GM18508 (cell line): ENCODE measurements around the gene ZCCHC7.
A peak's percentile ranks its signal among the peaks of the same experiment; 100 is the strongest.

Experiments
- ATAC-seq: cut with Tn5 transposase; IDR thresholded peaks from one replicate; pipeline ENCODE4 v1.9.1; 2021; ENCODE audit warnings: moderate number of reproducible peaks; ENCODE audit not compliant: insufficient read depth, unreplicated experiment

The ZCCHC7 gene

DNA sequence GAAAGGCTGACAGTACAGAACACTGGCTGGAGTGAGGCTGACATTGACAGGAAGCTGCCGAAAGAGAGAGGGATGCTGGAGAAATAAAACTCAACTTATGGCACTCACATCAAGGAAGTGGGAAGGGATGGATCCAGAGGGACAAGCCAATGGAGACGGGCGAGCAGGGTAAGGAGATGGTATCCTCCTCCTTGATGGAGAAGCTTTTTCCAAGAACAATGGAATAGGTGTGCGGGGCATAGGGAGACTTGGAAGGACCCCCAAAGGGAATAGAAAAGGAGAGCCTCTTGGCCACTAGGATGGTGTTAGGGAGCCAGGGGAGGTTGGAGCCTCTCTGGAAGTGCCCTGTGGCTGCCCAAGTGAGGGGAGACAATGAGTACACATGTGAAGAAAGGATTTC lies 243.8 kb downstream of the ZCCHC7 start:
- ATAC-seq = no peak

DNA sequence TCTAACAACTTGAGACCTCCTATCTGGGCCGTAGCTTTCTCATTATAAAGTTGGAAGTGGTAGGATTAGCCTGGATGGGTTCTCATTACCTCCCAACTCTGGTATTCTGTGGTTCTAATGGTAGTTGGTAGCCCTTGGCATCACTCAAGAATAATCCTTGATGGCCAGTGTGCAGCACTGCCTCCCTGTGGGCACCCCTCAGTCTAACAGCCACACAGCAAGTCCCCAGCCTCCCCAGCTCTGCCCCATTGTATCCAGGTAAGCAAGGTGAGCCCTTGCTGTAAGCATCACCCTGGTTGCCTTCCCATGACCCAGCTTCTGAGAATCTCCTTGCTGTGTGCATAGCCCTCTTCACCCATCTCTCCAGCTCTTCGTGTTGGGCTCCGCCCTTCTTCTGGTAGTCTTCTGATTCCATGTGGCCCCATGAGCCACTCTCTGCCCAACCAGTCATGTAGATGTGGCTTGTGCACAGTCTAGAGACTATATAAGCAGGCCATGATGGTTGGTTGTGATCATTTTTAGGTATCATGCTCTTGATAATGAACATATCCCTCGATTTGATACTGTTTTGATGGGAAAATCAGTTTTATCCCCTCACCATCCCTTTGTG lies 244.5 kb downstream of the ZCCHC7 start:
- no peak for ATAC-seq

DNA sequence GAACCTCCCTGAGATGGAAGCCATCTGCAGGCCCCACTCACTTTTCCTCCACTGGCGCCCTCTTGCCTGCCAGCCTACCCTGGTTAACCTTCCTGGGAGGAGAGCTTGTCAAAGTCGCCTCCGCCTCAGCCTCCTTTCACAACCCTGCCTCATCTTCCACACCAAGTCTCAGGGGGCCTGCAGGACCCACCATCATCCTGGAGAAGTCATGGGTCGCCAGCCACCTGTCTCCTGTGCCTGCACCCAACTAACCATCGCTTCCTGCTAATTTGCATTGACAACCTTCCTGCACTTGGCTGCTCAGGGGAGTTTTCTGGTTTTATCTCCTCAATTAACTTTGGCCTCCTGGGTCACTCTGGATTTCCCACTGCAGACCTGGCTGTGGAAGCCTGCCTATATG lies 249.3 kb downstream of the ZCCHC7 start:
- no peak for ATAC-seq

DNA sequence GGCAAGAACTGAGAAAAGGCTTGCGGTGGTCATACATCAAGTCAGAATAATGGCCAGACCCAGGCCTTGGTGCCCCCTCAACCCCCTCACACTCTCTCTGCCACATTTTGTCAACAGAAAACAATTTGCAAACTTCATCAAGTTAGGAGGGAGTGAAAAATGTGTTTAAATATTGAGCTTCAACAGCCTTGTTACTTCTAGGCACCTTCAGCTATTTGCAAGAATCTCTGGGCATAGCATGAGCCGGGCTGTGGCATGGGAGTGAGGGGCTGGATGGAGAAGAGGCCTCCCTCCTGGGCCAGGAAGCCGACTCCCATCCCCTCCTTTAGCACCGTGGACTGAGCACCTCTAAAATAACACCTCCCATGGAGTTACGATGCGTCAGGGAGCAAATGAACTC lies 249.9 kb downstream of the ZCCHC7 start:
- no peak for ATAC-seq

DNA sequence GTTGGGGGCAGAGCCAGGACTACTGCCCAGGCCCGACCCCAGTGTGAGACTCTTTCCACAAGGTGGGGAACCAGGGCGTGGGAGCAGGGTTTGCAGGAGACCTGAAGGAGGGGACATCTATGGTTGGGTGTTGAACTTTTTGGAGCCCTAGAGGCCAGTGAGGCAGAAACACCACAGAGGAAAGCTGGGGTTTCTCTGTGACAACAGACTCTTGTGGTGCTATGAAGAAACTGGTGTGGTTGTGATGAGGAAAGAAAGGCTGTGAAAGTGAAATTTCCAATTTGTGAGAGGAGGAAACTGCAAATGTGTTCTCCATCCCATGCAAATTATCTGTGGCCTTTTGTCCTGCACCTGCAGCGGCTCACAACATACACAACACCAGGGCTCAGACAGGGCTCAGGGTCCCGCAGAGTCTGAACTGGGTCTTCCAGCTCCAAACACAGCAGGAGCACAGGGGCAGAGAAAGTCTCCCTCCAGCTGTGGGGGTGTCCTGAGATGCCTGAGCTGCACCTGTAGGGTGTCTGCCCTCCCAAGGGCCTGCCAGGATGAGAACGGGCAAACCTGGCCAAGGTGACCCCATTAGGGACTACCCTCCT lies 250.7 kb downstream of the ZCCHC7 start:
- ATAC-seq = no peak

DNA sequence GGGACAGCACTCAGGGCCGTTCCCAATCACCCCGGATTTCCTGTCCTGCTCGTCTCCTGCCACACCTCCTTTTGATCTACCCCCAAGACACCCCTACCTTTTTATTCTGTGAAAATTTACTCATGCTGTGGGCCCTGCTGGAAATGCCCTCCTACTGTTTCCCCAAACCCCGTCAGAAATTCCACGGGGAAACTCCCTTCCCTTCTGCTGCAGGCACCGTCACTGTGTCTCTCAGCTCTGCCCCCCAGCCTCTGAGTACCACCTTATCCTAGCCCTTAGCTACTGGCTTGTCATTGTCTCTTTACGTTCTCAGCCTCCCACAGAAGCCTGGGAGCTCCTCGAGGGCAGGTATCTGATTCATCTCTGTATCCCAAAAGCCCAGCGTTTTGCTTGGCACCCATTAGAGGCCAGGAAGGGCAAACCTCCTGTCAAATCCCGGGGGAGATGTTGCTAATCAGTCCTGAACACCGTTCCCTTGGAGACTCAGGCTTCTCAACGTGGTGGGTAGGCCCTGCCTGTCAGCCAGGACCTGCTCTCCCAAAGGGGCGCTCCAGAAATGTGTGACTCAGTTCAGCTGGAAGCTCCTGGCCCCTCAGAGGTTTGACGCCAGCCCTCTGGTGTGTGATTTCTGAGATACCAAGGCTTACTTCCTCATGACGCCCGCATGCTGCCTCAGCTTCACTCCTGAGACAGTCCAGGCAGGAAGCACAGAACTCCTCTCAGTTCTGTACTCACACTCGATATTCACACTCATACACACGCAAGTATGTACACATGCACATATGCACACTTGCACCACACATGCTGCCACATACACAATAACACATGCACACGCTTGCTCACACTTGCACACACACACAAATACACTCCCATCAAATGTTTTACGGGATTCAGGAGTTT lies 251.4 kb downstream of the ZCCHC7 start:
- ATAC-seq = no peak

DNA sequence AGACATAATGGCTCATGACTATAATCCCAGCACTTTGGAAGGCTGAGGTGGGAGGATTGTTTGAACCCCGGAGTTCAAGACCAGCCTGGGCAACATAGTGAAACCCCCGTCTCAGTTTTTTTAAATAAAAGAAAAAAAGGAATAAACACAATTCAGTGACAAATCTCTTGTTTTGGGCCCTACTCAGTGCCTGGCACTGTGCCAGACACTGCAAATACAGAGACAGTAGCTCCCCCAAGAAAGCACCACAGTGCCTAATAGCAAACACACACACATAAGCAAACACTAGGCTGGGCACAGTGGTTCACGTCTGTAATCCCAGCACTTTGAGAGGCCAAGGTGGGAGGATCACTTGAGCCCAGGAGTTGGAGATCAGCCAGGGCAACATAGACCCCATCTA lies 252.5 kb downstream of the ZCCHC7 start:
- no peak for ATAC-seq

DNA sequence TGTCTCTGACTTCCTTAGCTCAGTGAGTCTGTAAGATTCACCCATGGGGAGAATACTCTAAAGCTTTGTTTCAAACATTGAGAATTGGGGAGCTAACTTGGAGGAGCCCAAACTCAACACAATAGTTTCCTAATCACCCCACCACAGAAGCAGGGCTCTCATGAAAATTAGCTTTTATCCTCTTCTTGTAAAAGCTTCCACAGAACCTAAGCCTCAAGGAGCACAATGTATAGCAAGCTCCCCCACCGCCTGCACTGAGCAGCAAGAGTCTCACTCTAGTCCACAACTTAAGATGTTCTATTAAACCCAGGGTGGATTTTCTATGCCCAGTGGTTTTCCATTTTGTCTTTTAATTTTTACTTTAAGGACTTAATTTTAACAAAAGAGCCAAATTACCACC lies 253.2 kb downstream of the ZCCHC7 start:
- ATAC-seq = no peak

DNA sequence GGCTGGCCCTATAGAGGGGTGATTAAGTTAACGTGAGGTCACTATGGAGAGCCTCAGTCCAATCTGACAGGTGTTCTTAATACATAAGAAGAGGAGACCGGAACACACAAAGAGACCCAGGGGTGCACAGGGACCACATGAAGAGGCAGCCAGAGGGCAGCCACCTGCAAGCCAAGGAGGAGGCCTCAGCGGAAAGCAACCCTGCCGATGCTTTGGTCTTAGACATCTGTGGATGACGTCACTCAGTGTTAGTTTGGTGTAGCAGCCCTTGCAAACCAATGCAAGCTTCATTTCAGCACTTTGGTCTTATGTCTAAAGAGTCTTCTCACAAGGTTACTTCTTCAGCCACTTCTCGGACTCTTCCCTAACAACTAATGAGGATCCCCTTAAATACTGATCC lies 254.5 kb downstream of the ZCCHC7 start:
- peak; percentile 35 for ATAC-seq

DNA sequence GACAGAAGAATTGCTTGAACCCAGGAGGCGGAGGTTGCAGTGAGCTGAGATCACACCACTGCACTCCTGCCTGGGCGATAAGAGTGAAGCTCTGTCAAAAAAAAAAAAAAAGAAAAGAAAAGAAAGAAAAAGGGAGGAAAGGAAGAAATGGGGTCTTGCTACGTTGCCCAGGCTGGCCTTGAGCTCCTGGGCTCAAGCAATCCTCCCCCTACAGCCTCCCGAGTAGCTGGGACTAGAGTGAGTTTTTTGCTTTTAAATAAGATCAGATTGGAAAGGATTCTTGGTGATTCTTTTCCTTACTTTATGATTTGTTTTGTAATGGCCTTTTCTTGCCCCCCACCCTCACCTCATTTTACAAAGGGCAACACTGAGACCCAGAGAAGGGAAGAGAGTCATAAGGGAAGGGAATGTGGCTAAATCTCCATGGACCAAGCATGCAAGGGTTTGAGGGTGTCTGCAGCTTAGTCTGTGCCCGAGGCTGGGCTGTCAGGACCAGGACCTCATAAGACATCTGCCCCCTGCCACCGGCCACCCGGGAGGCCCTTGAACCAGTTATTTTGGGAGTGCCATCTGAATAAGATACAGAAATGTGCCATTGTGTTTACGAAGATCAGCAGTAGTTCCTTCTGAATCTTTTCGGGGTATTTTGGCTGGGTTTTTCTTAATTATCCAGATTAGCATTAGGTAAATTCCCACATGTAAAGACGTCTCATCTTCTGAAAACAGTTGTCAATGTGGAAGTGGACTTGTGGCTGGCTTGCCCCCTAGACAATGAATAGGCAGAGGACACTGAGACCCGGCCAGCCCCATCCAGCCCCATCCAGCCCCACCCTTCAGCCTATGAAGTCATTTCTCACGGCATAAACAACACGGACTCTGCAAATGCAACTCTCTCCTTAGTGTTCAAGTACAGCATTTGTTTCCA lies 257.6 kb downstream of the ZCCHC7 start:
- no peak for ATAC-seq

DNA sequence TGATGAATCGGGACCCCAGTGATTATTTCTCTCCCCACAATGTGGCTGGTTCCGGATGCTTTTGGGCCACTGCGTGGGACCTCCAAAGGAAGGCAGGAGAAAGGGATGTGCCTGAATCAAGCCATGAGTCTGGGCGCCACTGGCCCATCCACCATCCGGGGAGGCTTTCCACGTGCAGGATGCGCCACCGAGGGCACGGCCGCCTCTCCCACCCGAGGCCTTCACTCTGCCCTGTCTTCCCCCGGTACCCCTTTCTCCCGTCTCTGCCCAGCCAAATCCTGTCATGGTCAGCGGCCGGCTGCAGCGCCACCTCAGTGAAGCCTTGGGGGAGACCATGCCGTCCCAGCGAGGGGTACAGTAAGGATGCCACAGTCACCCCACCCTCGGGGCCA lies 258.2 kb downstream of the ZCCHC7 start:
- no peak for ATAC-seq

DNA sequence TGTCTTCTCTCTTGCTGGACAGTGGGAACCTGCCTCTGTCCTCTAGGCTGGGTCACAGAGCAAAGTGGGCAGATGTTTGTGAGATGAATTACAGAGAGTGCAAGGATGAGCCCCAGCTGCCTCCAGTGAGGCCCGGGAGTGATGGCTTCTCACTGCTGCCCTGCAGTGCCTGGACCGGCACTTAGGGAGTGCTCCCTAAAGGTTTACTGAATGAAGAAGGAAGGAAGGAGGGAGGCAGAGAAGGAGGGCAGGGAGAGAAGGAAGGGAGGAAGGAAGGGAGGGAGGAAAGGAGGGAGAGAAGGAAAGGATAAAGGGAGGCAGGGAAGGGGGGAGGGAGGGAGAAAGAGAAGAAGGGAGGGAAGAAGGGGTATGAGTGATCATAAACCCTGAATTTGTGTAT lies 259.5 kb downstream of the ZCCHC7 start:
- ATAC-seq = no peak

DNA sequence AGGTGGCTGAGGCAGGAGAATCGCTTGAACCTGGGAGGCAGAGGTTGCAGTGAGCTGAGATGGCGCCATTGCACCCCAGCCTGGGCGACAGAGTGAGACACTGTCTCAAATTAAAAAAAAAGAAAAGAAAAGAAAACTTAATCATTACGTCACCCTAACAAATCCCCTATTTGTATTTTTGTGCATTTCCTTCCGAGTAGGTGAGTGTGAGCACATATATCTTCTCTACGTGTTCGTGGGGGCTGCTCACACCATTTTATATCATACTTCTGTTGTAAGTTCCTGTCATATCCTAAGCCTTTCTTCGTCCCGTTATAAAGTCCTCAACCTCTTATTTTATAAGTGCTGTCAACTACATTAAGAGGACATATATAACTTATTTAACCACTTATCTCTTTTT lies 260.2 kb downstream of the ZCCHC7 start:
- no peak for ATAC-seq

DNA sequence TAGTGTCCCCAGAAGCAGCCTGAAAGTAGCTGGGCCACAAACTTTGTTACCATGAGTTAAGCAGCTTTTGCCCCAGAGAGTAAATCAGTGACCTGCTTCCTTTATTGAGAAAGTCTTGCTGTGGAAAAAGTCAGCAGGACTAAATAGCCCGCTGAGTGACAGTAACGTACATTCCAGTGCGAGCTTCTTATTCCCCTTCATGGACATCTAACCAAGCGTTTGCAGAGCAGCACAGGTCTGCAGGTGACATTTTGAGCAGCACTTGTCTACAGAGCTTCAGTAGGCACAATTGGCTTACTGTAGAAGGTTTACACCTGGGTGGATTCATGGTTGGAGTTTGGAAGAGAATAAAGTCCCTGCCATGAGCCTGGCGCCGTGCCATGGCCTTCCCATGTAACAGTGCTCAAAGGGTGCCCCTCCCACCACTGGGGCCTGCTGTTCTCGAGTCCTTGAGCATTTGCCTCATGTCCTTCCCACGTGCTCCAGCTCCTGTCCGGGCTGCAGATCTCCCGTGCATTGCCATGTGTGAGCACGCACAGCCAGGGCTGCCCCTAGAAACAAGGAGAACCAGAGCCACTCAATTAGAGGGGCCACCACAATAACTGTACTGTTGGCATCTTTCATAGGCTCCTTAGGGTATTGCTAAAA lies 260.8 kb downstream of the ZCCHC7 start:
- ATAC-seq = no peak

DNA sequence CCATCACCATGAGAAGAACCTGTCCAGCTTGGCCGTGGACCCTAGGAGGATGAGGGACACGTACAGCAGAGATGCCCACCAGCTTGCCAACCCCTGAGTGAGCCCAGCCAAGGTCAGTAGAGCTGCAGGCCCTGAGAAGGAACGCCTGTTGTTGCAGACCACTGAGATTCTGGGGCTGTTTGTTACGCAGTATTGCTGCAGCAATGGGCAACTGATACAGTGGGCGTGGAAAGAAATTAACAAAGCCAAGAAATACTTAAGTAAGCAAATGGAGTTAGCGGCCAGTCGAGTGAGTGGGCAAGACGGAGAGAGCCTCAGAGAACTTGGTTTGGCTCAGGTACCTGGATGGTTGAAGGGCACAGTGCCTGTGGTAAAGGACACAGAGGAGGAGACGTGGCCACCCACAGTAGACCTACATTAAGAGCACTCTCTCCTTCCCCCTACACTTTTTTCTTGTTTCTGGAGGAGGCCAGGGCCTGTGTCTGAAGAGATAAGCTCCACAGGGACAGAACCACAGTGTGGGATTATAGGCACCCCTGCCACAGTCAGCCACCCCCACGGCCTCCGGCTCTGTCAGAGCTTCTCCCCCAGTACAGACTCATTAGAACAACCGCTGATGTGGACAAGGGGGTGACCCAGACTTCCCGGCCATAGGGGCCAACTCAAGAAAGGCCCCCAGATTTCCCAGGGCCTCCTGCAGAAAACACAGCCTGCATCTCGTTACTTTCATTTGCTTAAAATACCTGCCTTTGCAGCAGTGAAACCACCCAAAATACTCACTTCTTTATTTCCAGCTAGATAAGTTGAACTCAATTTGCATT lies 262.0 kb downstream of the ZCCHC7 start:
- ATAC-seq = no peak

DNA sequence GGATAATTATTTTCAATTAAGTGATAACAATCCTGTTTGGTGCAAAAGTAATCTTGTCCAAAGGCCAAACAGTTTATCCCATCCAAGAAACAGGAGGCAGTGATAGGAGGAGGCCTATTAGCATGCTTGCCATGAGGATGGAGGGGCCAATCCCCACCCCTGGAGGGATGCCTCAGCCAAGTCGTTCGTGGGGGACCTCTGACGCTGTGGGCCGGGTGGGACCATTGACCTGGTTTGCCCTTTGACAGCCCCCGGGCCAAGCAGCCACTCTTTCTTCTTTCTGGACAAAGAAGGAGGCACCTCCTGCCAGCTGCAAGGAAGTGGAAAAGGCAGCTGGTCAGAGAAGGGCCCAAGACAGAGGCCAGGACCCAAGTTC lies 262.6 kb downstream of the ZCCHC7 start:
- no peak for ATAC-seq

DNA sequence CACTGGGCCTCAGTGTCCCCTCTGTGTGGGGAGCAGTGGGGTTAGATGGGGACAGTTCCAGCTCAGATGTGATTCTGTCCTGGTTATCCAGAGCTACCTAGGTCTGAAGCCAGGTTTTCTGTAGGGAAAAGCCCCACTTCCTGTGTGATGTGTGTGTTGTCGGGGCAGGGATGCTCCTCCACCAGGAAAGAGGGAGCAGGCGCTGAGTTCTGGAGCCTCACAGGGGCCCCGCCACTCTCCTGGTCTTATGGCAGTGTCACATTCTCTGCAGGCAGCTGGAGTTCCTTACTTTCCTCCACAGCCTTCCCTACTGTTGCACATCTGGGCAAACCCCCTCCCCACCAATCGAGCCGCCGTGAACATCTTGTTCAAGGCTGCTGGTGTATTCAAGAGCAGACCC lies 263.0 kb downstream of the ZCCHC7 start:
- no peak for ATAC-seq

DNA sequence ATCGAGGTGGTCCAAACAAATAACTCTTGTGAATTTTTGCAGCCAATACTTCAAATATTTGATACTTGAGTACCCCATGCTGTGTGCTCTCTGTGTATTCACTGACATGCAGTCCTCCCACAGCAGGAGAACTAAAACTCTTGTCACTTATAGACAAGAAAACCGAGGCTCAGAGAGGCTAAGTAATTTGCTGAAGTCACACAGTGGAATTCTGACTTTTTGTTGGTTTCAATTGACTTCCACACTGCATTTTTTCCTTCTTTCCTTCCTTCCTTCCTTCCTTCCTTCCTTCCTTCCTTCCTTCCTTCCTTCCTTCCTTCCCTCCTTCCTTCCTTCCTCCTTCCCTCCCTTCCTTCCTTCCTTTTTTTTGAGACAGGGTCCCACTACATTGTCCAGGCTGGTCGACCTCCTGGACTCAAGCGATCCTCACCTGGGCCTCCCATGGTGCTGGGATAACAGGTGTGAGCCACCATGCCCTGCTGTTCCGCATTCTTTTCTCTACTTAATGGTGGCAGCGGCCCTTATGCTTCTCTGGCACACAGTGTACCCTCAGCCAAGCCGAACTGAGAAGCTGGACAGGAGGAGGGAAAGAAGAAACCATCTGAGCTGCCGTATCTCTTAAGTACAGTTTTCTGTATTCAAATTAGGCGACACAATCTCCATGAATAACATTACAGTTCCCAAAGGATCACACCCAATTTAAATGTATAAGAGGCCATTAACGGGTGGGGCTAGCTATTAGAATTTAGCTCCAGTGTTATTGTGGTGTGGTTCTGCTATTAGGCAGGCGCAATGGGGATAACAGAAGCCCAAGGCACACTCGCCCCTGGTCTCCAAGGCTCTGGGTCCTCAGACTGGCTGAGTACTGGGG lies 263.7 kb downstream of the ZCCHC7 start:
- no peak for ATAC-seq
